ENCODE measurements around the gene ADAM12.

DNA sequence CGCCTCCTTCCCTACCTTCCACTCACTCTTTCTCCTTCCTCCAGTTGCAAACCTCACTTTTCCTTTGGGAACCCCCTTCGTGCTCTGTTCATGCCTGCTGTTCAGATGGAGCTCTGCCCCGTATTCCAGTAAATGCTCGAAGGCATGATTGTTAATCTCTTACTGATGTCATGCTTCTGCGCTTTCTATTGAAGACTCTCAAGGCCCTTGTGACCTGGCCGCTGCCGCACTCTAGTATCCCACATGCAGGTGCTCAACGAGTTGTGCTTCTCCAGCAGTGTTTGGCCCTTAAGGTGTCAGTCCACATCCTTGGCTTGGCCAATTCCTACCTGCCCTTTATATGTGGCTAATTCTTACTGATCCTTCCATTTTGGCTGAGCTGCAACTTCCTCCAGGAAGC lies 158.6 kb downstream of the ADAM12 start:
- TF ChIP-seq, protein P1, sequence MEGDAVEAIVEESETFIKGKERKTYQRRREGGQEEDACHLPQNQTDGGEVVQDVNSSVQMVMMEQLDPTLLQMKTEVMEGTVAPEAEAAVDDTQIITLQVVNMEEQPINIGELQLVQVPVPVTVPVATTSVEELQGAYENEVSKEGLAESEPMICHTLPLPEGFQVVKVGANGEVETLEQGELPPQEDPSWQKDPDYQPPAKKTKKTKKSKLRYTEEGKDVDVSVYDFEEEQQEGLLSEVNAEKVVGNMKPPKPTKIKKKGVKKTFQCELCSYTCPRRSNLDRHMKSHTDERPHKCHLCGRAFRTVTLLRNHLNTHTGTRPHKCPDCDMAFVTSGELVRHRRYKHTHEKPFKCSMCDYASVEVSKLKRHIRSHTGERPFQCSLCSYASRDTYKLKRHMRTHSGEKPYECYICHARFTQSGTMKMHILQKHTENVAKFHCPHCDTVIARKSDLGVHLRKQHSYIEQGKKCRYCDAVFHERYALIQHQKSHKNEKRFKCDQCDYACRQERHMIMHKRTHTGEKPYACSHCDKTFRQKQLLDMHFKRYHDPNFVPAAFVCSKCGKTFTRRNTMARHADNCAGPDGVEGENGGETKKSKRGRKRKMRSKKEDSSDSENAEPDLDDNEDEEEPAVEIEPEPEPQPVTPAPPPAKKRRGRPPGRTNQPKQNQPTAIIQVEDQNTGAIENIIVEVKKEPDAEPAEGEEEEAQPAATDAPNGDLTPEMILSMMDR (IDR thresholded peaks at IDR 0.05): no peak
- TF ChIP-seq POLR2A (IDR thresholded peaks at IDR 0.05): no peak
